PFSK-1 (cell line): ENCODE results near the gene NDUFS1.

ENCODE experiments used
- FOXP2 ChIP-seq: optimal IDR thresholded peaks from 2 replicates; pipeline ENCODE3; 2011; ENCODE audit warnings: borderline replicate concordance, control low read depth, inconsistent platforms; ENCODE audit not compliant: insufficient read depth; ENCODE audit errors: extremely low read length, extremely low read depth
- POLR2AphosphoS5 ChIP-seq: IDR thresholded peaks from 2 replicates; pipeline ENCODE4 v1.6.1; 2012; ENCODE audit warnings: low read depth, mild to moderate bottlenecking, control low read depth, low read length, moderate library complexity
- SIN3A ChIP-seq: IDR thresholded peaks from 2 replicates; pipeline ENCODE4 v1.6.1; 2012; ENCODE audit warnings: mild to moderate bottlenecking, low read length, moderate library complexity, borderline replicate concordance; ENCODE audit not compliant: insufficient read depth
- TAF1 ChIP-seq: IDR thresholded peaks from 2 replicates; pipeline ENCODE4 v1.6.1; 2012; ENCODE audit warnings: low read length, control low read depth, borderline replicate concordance; ENCODE audit not compliant: insufficient read depth
- TF ChIP-seq, protein P1 (sequence below), 2 experiments: IDR thresholded peaks; 2 replicates each; pipeline versions ENCODE4 v1.6.1 to v1.8.0; 2011 to 2012; ENCODE audit warnings: low read depth in 2 of 2, low read length in 2 of 2, control low read depth in 1 of 2, inconsistent platforms in 1 of 2, mild to moderate bottlenecking in 1 of 2, moderate library complexity in 1 of 2; ENCODE audit not compliant: insufficient read depth in 1 of 2

GRCh38 chr2:206098471-206098870, 60.8 kb downstream of the NDUFS1 start:
- TF ChIP-seq SIN3A (no peak), POLR2AphosphoS5 (no peak), TAF1 (no peak), FOXP2 (no peak)
- TF ChIP-seq, protein P1, sequence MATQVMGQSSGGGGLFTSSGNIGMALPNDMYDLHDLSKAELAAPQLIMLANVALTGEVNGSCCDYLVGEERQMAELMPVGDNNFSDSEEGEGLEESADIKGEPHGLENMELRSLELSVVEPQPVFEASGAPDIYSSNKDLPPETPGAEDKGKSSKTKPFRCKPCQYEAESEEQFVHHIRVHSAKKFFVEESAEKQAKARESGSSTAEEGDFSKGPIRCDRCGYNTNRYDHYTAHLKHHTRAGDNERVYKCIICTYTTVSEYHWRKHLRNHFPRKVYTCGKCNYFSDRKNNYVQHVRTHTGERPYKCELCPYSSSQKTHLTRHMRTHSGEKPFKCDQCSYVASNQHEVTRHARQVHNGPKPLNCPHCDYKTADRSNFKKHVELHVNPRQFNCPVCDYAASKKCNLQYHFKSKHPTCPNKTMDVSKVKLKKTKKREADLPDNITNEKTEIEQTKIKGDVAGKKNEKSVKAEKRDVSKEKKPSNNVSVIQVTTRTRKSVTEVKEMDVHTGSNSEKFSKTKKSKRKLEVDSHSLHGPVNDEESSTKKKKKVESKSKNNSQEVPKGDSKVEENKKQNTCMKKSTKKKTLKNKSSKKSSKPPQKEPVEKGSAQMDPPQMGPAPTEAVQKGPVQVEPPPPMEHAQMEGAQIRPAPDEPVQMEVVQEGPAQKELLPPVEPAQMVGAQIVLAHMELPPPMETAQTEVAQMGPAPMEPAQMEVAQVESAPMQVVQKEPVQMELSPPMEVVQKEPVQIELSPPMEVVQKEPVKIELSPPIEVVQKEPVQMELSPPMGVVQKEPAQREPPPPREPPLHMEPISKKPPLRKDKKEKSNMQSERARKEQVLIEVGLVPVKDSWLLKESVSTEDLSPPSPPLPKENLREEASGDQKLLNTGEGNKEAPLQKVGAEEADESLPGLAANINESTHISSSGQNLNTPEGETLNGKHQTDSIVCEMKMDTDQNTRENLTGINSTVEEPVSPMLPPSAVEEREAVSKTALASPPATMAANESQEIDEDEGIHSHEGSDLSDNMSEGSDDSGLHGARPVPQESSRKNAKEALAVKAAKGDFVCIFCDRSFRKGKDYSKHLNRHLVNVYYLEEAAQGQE (IDR thresholded peaks at IDR 0.05; ENCODE audit: insufficient read depth in 1 of 2, low read depth in 2 of 2, low read length in 2 of 2): no peak
